Measurements from ENCODE around the gene DHX16. TPM values are rescaled to one million over a fixed set of nuclear protein-coding genes. Genes with fewer than 3 reads are reported as not detected.

Gene DHX16
- total and polyA plus RNA-seq, 2 of the 4 experiments (the other 2 are of a cell fraction): 47.9 to 48.4 TPM

- H2BK20ac ChIP-seq (ENCODE audit: low read depth, low read length): no peak overlapping the region
- TF ChIP-seq POLR2A (IDR thresholded peaks at IDR 0.05; ENCODE audit: low read depth, low read length) (no peak), CTCF (conservative IDR thresholded peaks at IDR 0.05; ENCODE audit: low read depth, low read length) (peak; percentile 15; the same call in 1 of the 2 replicates)
- DNase-seq (no peak), ATAC-seq (ENCODE audit: low read depth) (no peak)
- peak overlapping the region; percentile 100 for H3K27ac ChIP-seq (ENCODE audit: insufficient read depth, low read length)
- H2AK9ac ChIP-seq (replicated peaks; ENCODE audit: low read depth, low read length, poor library complexity): peak overlapping the region; percentile 100
- peak overlapping the region; percentile 100 for H3K4ac ChIP-seq (ENCODE audit: low read depth, low read length)
- peak overlapping the region; percentile 100 for H2AK5ac ChIP-seq (ENCODE audit: low read depth, low read length)
- H2BK15ac ChIP-seq (ENCODE audit: low read depth, low read length): peak overlapping the region; percentile 79; the same call in 2 of the 3 replicates
- peak overlapping the region; percentile 98 for H2BK5ac ChIP-seq (ENCODE audit: low read depth, low read length, poor library complexity, severe bottlenecking)
- H3K4me3 ChIP-seq (ENCODE audit: insufficient read depth, low read depth, low read length): peak overlapping the region; percentile 97
- peaks cover 32% of the 10 kb centered on the region for H3K36me3 ChIP-seq (ENCODE audit: control insufficient read depth, insufficient read depth, low read length)
- H3K9me3 ChIP-seq (ENCODE audit: control insufficient read depth, insufficient read depth, low read length): no peaks in the 10 kb centered on the region
- H3K56ac ChIP-seq (ENCODE audit: extremely low read depth, insufficient read depth, low read length): peak overlapping the region; percentile 99
- peak overlapping the region; percentile 85 to 94 for H4K8ac ChIP-seq (ENCODE audit: low read depth in 2 of 2, low read length in 2 of 2)
- H3K4me2 ChIP-seq (ENCODE audit: low read depth, low read length): peak overlapping the region; percentile 87
- peak overlapping the region; percentile 86 for H2BK120ac ChIP-seq (ENCODE audit: low read depth, low read length)
- dilution Hi-C loops (cut with HindIII; ENCODE audit: low sequenced_read_pairs, unreplicated experiment): no loop called here
- H3K9ac ChIP-seq (ENCODE audit: low read depth, low read length): peak overlapping the region; percentile 100
- peak overlapping the region; percentile 99 for H4K91ac ChIP-seq (ENCODE audit: insufficient read depth, low read depth, low read length)
- intact Hi-C loops (cut with micrococcal nuclease): loop anchor here (1.0 kb wide), 1 partner anchor 37 kb away; no protein-coding TSS in a partner anchor
- POLR2A ChIA-PET (ENCODE audit: unreplicated experiment): interaction anchor here (0.7 to 0.8 kb wide), 2 partner anchors 33 to 71 kb away, joined by 3 to 6 read pairs; no protein-coding TSS in a partner anchor
- peaks cover 55% of the 10 kb centered on the region for H4K20me1 ChIP-seq (ENCODE audit: insufficient read depth, low read length)
- peak overlapping the region; percentile 98 for H3K14ac ChIP-seq (replicated peaks; ENCODE audit: low read depth, low read length)
- BruUV-seq (replicated peaks): no TSS peak
- H2AFZ ChIP-seq (replicated peaks; ENCODE audit: low read length, poor library complexity): peak overlapping the region; percentile 18
- no peaks in the 10 kb centered on the region for H3K27me3 ChIP-seq (ENCODE audit: control insufficient read depth, insufficient read depth, low read length)
- peaks cover 18 to 40% of the 10 kb centered on the region in 2 experiments; a peak in 3 of 4 replicates for H3K79me1 ChIP-seq (ENCODE audit: low read depth in 1 of 2, low read length in 2 of 2)
- peak overlapping the region; percentile 91 for H4K5ac ChIP-seq (ENCODE audit: low read depth, low read length)
- CTCF ChIA-PET: no interaction called here
- H3K18ac ChIP-seq (ENCODE audit: low read depth, low read length): peak overlapping the region; percentile 98
- in situ Hi-C loops (cut with MboI; ENCODE audit: low sequenced_read_pairs): no loop called here
- peaks cover 23% of the 10 kb centered on the region for H3K4me1 ChIP-seq (ENCODE audit: control insufficient read depth, insufficient read depth, low read length)
- H3K23ac ChIP-seq (ENCODE audit: low read depth, low read length): peak overlapping the region; percentile 99
- WGBS, 2 experiments (ENCODE audit: extremely low coverage in 2 of 2, insufficient read length in 1 of 2): 58% methylated on average over 16 of the region's 29 CpGs; no CpG with 5 or more reads in 1 of the 2 experiments
- peaks cover 13% of the 10 kb centered on the region for H3K9me1 ChIP-seq (ENCODE audit: insufficient read depth, low read length)
These were observed 12.6 kb upstream of the DHX16 start for GRCh38 chr6:30685157-30686008.

All from IMR-90 (cell line).